ENCODE measurements around the gene FNDC3B. TPM values are rescaled to one million over a fixed set of nuclear protein-coding genes. Genes with fewer than 3 reads are reported as not detected.

Gene FNDC3B
- total and polyA plus RNA-seq, 5 donors from 2014 or later: 6.8 to 31.8 (median 11.7) TPM

- Histone ChIP-seq H3K4me1 (ENCODE audit: control insufficient read depth, insufficient read depth, low read length, poor library complexity, severe bottlenecking) (no peaks in the 10 kb centered on the region), H3K27ac (ENCODE audit: insufficient read depth, low read length, poor library complexity, severe bottlenecking) (no peak overlapping the region), H3K36me3 (ENCODE audit: control insufficient read depth, insufficient read depth, low read length) (peaks cover 2% of the 10 kb centered on the region), H3K4me3 (ENCODE audit: low read depth, low read length) (no peak overlapping the region), H3K9me3 (ENCODE audit: control insufficient read depth in 2 of 2, low read length in 2 of 2) (no peaks in the 10 kb centered on the region), H3K27me3 (ENCODE audit: control insufficient read depth, insufficient read depth, low read length) (no peaks in the 10 kb centered on the region)
- H3K4me1 Mint-ChIP-seq: peaks cover 0 to 8% (median 6%) of the 10 kb centered on the region in 4 donors
- no peak for ATAC-seq (ENCODE audit: low read depth in 2 of 2)
- peaks cover 63% of the 10 kb centered on the region for H3K36me3 Mint-ChIP-seq
- H3K9me3 Mint-ChIP-seq: peaks cover 0 to 1% (median 0%) of the 10 kb centered on the region in 7 donors
- H3K27me3 Mint-ChIP-seq: no peaks in the 10 kb centered on the region
- H3K27ac Mint-ChIP-seq: peak overlapping the region in 1 of 3 donors; percentile 62
- no peak overlapping the region for H3K4me3 Mint-ChIP-seq
- no peak for DNase-seq
Measured at GRCh38 chr3:172257648-172258400, 218.4 kb downstream of the FNDC3B start.

- Histone ChIP-seq H3K4me1 (ENCODE audit: control insufficient read depth, insufficient read depth, low read length, poor library complexity, severe bottlenecking) (no peaks in the 10 kb centered on the region), H3K27me3 (ENCODE audit: control insufficient read depth, insufficient read depth, low read length) (no peaks in the 10 kb centered on the region), H3K9me3 (ENCODE audit: control insufficient read depth in 2 of 2, low read length in 2 of 2) (no peaks in the 10 kb centered on the region), H3K36me3 (ENCODE audit: control insufficient read depth, insufficient read depth, low read length) (peaks cover 2% of the 10 kb centered on the region), H3K4me3 (ENCODE audit: low read depth, low read length) (no peak overlapping the region), H3K27ac (ENCODE audit: insufficient read depth, low read length, poor library complexity, severe bottlenecking) (no peak overlapping the region)
- ATAC-seq (ENCODE audit: low read depth in 2 of 2) (no peak), DNase-seq (no peak)
- no peak overlapping the region for H3K4me3 Mint-ChIP-seq
- H3K27me3 Mint-ChIP-seq: no peaks in the 10 kb centered on the region
- H3K9me3 Mint-ChIP-seq: peaks cover 0 to 1% (median 0%) of the 10 kb centered on the region in 7 donors
- H3K27ac Mint-ChIP-seq: peak overlapping the region in 1 of 3 donors; percentile 62
- peaks cover 60% of the 10 kb centered on the region for H3K36me3 Mint-ChIP-seq
- H3K4me1 Mint-ChIP-seq: peaks cover 0 to 6% (median 4%) of the 10 kb centered on the region in 4 donors
Measured at GRCh38 chr3:172258624-172259023, 219.2 kb downstream of the FNDC3B start.

GRCh38 chr3:172259111-172259541, 219.7 kb downstream of the FNDC3B start:
- peaks cover 0 to 1% (median 0%) of the 10 kb centered on the region in 7 donors for H3K9me3 Mint-ChIP-seq
- H3K4me1 Mint-ChIP-seq: peaks cover 0 to 6% (median 4%) of the 10 kb centered on the region in 4 donors
- H3K36me3 Mint-ChIP-seq: peaks cover 60% of the 10 kb centered on the region
- Histone ChIP-seq H3K4me3 (ENCODE audit: low read depth, low read length) (no peak overlapping the region), H3K27ac (ENCODE audit: insufficient read depth, low read length, poor library complexity, severe bottlenecking) (no peak overlapping the region), H3K4me1 (ENCODE audit: control insufficient read depth, insufficient read depth, low read length, poor library complexity, severe bottlenecking) (no peaks in the 10 kb centered on the region), H3K9me3 (ENCODE audit: control insufficient read depth in 2 of 2, low read length in 2 of 2) (no peaks in the 10 kb centered on the region), H3K36me3 (ENCODE audit: control insufficient read depth, insufficient read depth, low read length) (peaks cover 2% of the 10 kb centered on the region), H3K27me3 (ENCODE audit: control insufficient read depth, insufficient read depth, low read length) (no peaks in the 10 kb centered on the region)
- DNase-seq (no peak), ATAC-seq (ENCODE audit: low read depth in 2 of 2) (no peak)
- no peak overlapping the region for H3K27ac Mint-ChIP-seq
- H3K4me3 Mint-ChIP-seq: no peak overlapping the region
- H3K27me3 Mint-ChIP-seq: no peaks in the 10 kb centered on the region

- Mint-ChIP-seq H3K9me3 (peaks cover 0 to 1% (median 0%) of the 10 kb centered on the region in 7 donors), H3K27me3 (no peaks in the 10 kb centered on the region), H3K4me3 (no peak overlapping the region), H3K4me1 (peaks cover 0 to 6% (median 4%) of the 10 kb centered on the region in 4 donors), H3K27ac (no peak overlapping the region), H3K36me3 (peaks cover 59% of the 10 kb centered on the region)
- H3K27ac ChIP-seq (ENCODE audit: insufficient read depth, low read length, poor library complexity, severe bottlenecking): no peak overlapping the region
- H3K27me3 ChIP-seq (ENCODE audit: control insufficient read depth, insufficient read depth, low read length): no peaks in the 10 kb centered on the region
- H3K4me3 ChIP-seq (ENCODE audit: low read depth, low read length): no peak overlapping the region
- no peak for ATAC-seq (ENCODE audit: low read depth in 2 of 2)
- H3K36me3 ChIP-seq (ENCODE audit: control insufficient read depth, insufficient read depth, low read length): peaks cover 2% of the 10 kb centered on the region
- H3K4me1 ChIP-seq (ENCODE audit: control insufficient read depth, insufficient read depth, low read length, poor library complexity, severe bottlenecking): no peaks in the 10 kb centered on the region
- DNase-seq: no peak
- H3K9me3 ChIP-seq (ENCODE audit: control insufficient read depth in 2 of 2, low read length in 2 of 2): no peaks in the 10 kb centered on the region
Measured at GRCh38 chr3:172259726-172260248, 220.4 kb downstream of the FNDC3B start.

- H3K27ac Mint-ChIP-seq: no peak overlapping the region
Measured at GRCh38 chr3:172260381-172260780, 221.0 kb downstream of the FNDC3B start.

GRCh38 chr3:172261054-172261453, 221.7 kb downstream of the FNDC3B start:
- Mint-ChIP-seq H3K27me3 (no peaks in the 10 kb centered on the region), H3K36me3 (peaks cover 55% of the 10 kb centered on the region), H3K27ac (no peak overlapping the region), H3K4me1 (peaks cover 0 to 12% (median 6%) of the 10 kb centered on the region in 4 donors), H3K4me3 (no peak overlapping the region), H3K9me3 (no peaks in the 10 kb centered on the region)
- no peaks in the 10 kb centered on the region for H3K4me1 ChIP-seq (ENCODE audit: control insufficient read depth, insufficient read depth, low read length, poor library complexity, severe bottlenecking)
- H3K27ac ChIP-seq (ENCODE audit: insufficient read depth, low read length, poor library complexity, severe bottlenecking): no peak overlapping the region
- no peak overlapping the region for H3K4me3 ChIP-seq (ENCODE audit: low read depth, low read length)
- ATAC-seq (ENCODE audit: low read depth in 2 of 2) (no peak), DNase-seq (no peak)
- peaks cover 2% of the 10 kb centered on the region for H3K36me3 ChIP-seq (ENCODE audit: control insufficient read depth, insufficient read depth, low read length)
- no peaks in the 10 kb centered on the region for H3K9me3 ChIP-seq (ENCODE audit: control insufficient read depth in 2 of 2, low read length in 2 of 2)
- H3K27me3 ChIP-seq (ENCODE audit: control insufficient read depth, insufficient read depth, low read length): no peaks in the 10 kb centered on the region

More at GRCh38 chr3:172260381-172260780, 221.0 kb downstream of the FNDC3B start:
- Mint-ChIP-seq H3K4me3 (no peak overlapping the region), H3K27me3 (no peaks in the 10 kb centered on the region), H3K4me1 (peaks cover 0 to 8% (median 6%) of the 10 kb centered on the region in 4 donors), H3K36me3 (peaks cover 56% of the 10 kb centered on the region), H3K9me3 (no peaks in the 10 kb centered on the region)
- DNase-seq (no peak), ATAC-seq (ENCODE audit: low read depth in 2 of 2) (no peak)
- H3K4me3 ChIP-seq (ENCODE audit: low read depth, low read length): no peak overlapping the region
- H3K27me3 ChIP-seq (ENCODE audit: control insufficient read depth, insufficient read depth, low read length): no peaks in the 10 kb centered on the region
- no peak overlapping the region for H3K27ac ChIP-seq (ENCODE audit: insufficient read depth, low read length, poor library complexity, severe bottlenecking)
- H3K9me3 ChIP-seq (ENCODE audit: control insufficient read depth in 2 of 2, low read length in 2 of 2): no peaks in the 10 kb centered on the region
- peaks cover 2% of the 10 kb centered on the region for H3K36me3 ChIP-seq (ENCODE audit: control insufficient read depth, insufficient read depth, low read length)
- H3K4me1 ChIP-seq (ENCODE audit: control insufficient read depth, insufficient read depth, low read length, poor library complexity, severe bottlenecking): no peaks in the 10 kb centered on the region

GRCh38 chr3:172262991-172263608, 223.7 kb downstream of the FNDC3B start:
- Histone ChIP-seq H3K27me3 (ENCODE audit: control insufficient read depth, insufficient read depth, low read length) (no peaks in the 10 kb centered on the region), H3K27ac (ENCODE audit: insufficient read depth, low read length, poor library complexity, severe bottlenecking) (no peak overlapping the region), H3K4me3 (ENCODE audit: low read depth, low read length) (no peak overlapping the region), H3K9me3 (ENCODE audit: control insufficient read depth in 2 of 2, low read length in 2 of 2) (no peaks in the 10 kb centered on the region), H3K36me3 (ENCODE audit: control insufficient read depth, insufficient read depth, low read length) (peaks cover 2% of the 10 kb centered on the region), H3K4me1 (ENCODE audit: control insufficient read depth, insufficient read depth, low read length, poor library complexity, severe bottlenecking) (no peaks in the 10 kb centered on the region)
- DNase-seq: no peak
- ATAC-seq (ENCODE audit: low read depth in 2 of 2): no peak
- H3K36me3 Mint-ChIP-seq: peaks cover 43% of the 10 kb centered on the region
- H3K27me3 Mint-ChIP-seq: no peaks in the 10 kb centered on the region
- no peaks in the 10 kb centered on the region for H3K9me3 Mint-ChIP-seq
- H3K4me3 Mint-ChIP-seq: no peak overlapping the region
- H3K27ac Mint-ChIP-seq: no peak overlapping the region
- peaks cover 0 to 8% (median 3%) of the 10 kb centered on the region in 4 donors for H3K4me1 Mint-ChIP-seq
